GM19351 (cell line): ENCODE data around the gene SUPT3H.
"Not testable (repeated sequence)": the region's sequence is repeated elsewhere in the genome, so short reads cannot be mapped to it uniquely, and the experiment has no call there.

Experiments
- ATAC-seq: cut with Tn5 transposase; IDR thresholded peaks from one replicate; pipeline ENCODE4 v1.9.1; 2021; ENCODE audit warnings: mild to moderate bottlenecking, moderate library complexity; ENCODE audit not compliant: unreplicated experiment

The SUPT3H gene

GRCh38 chr6:45327956-45328522 is 49.7 kb downstream of the SUPT3H start, which contains the start of gene RUNX2:
RUNX2 (plus strand) TSS chr6:45328330; CDS start chr6:45328727, 397 bp downstream.
- ATAC-seq, result no peak

- no peak for ATAC-seq
Measured at GRCh38 chr6:45326698-45327417, 50.9 kb downstream of the SUPT3H start.

GRCh38 chr6:45323656-45324224 is 54.0 kb downstream of the SUPT3H start:
- no peak for ATAC-seq

GRCh38 chr6:45320349-45320748 is 57.4 kb downstream of the SUPT3H start:
- ATAC-seq, result no peak

GRCh38 chr6:45314146-45314545 is 63.6 kb downstream of the SUPT3H start:
- ATAC-seq, result no peak

GRCh38 chr6:45310118-45310788 is 67.5 kb downstream of the SUPT3H start:
- ATAC-seq, result no peak

GRCh38 chr6:45305546-45305945 is 72.2 kb downstream of the SUPT3H start:
- no peak for ATAC-seq

- no peak for ATAC-seq
Measured at GRCh38 chr6:45302832-45303231, 74.9 kb downstream of the SUPT3H start.

GRCh38 chr6:45301348-45302142 is 76.2 kb downstream of the SUPT3H start:
- ATAC-seq, result no peak

- no peak for ATAC-seq
Measured at GRCh38 chr6:45300736-45301135, 77.0 kb downstream of the SUPT3H start.

- ATAC-seq, result no peak
Measured at GRCh38 chr6:45299096-45299581, 78.6 kb downstream of the SUPT3H start.

GRCh38 chr6:45297320-45297719 is 80.4 kb downstream of the SUPT3H start:
- ATAC-seq, result no peak

- ATAC-seq, result not testable (repeated sequence)
Measured at GRCh38 chr6:45294065-45294701, 83.6 kb downstream of the SUPT3H start.

GRCh38 chr6:45293306-45293705 is 84.4 kb downstream of the SUPT3H start:
- ATAC-seq, result no peak

GRCh38 chr6:45289751-45290514 is 87.8 kb downstream of the SUPT3H start:
- ATAC-seq, result no peak

GRCh38 chr6:45286707-45287106 is 91.0 kb downstream of the SUPT3H start:
- not testable (repeated sequence) for ATAC-seq

GRCh38 chr6:45278367-45278766 is 99.4 kb downstream of the SUPT3H start:
- ATAC-seq, result no peak

GRCh38 chr6:45277741-45278140 is 100.0 kb downstream of the SUPT3H start:
- ATAC-seq, result not testable (repeated sequence)

GRCh38 chr6:45275358-45275757 is 102.4 kb downstream of the SUPT3H start:
- no peak for ATAC-seq
